ENCODE data around the gene SLC1A4.
A peak's percentile ranks its signal among the peaks of the same experiment; 100 is the strongest.

The SLC1A4 gene

DNA sequence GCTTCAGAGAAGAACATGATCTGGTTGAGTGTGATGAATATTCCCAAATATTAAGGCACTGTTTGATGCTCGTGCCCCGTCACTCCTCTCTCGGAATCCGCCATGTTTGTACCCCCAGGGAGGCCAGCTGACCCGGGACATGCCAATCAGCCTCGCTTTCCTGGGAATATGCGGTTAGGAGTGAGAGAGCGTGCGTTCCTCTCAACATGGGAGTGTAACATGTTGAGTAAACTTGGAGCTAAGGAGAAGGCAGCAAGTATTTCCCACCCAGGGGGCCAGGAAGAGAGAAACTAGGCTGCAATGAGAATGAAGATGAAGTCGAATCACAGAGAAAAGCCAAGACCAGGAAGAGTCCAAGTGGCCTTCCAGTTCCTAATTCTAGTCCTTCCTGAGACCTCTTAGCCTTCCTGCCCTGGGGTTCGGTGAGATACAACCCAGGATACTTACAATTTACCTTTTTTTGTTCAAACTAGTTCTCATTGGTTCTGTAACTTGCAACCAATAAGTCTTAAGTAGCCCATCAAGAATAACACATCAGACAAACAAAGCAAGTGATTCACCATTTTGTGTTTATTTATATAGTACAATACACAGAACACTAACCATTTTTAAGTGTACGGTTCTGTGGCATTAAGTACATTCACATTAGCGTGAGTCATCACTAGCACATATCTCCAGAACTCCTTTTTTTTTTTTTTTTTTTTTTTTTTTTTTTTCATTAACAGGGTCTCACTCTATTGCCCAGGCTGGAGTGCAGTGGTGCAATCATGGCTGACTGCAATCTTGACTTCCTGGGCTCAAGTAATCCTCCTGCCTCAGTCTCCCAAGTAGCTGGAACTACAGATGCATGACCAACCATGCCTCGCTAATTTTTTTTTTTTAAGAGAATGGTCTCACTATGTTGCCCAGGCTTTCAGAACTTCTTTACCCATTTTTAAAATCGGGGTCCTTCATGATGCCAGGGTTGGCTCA, 36.4 kb upstream of the SLC1A4 start:
- Histone ChIP-seq H2AK5ac (ENCODE audit: low read length, severe bottlenecking) (peak overlapping the region; percentile 60), H3K9me3 (ENCODE audit: control insufficient read depth, low read length) (no peaks in the 10 kb centered on the region), H2BK15ac (ENCODE audit: low read depth, poor library complexity, severe bottlenecking) (peak overlapping the region; percentile 60), H2AFZ (ENCODE audit: low read depth, low read length) (no peak overlapping the region), H3K4me3 (ENCODE audit: insufficient read depth in 1 of 2, low read depth in 1 of 2, low read length in 2 of 2) (no peak overlapping the region), H2BK120ac (ENCODE audit: low read depth, low read length) (no peak overlapping the region), H3K4me1 (ENCODE audit: control insufficient read depth, insufficient read depth, low read depth, low read length) (peaks cover 5% of the 10 kb centered on the region), H3K23ac (ENCODE audit: low read length in 2 of 2) (no peak overlapping the region), H3K36me3 (ENCODE audit: control insufficient read depth in 1 of 2, insufficient read depth in 2 of 2, low read depth in 1 of 2, low read length in 2 of 2) (no peaks in the 10 kb centered on the region), H3K4me2 (ENCODE audit: low read length, poor library complexity, severe bottlenecking) (peak overlapping the region; percentile 2), H3K14ac (ENCODE audit: low read length in 2 of 2) (no peak overlapping the region), H3K9ac (ENCODE audit: low read length) (no peak overlapping the region), H4K91ac (ENCODE audit: low read length) (peak overlapping the region; percentile 78), H3K4ac (ENCODE audit: low read depth in 1 of 2, low read length in 2 of 2) (peak overlapping the region; percentile 57 to 85), H3K18ac (ENCODE audit: low read depth in 1 of 2, low read length in 2 of 2) (peak overlapping the region; percentile 71 to 89), H3K79me1 (replicated peaks; ENCODE audit: low read length, poor library complexity, severe bottlenecking) (no peaks in the 10 kb centered on the region), H2BK12ac (ENCODE audit: low read length in 2 of 2) (peak overlapping the region; percentile 87 to 97), H2BK5ac (ENCODE audit: low read depth, low read length, poor library complexity, severe bottlenecking) (no peak overlapping the region), H3K27me3 (ENCODE audit: control insufficient read depth in 1 of 2, insufficient read depth in 1 of 2, low read length in 2 of 2) (no peaks in the 10 kb centered on the region), H4K8ac (ENCODE audit: low read length) (peak overlapping the region; percentile 94), H3K27ac (ENCODE audit: low read length, poor library complexity, severe bottlenecking) (no peak overlapping the region)
- peak; percentile 96 for DNase-seq
- WGBS: 30% methylated on average over 15 of the region's 15 CpGs

DNA sequence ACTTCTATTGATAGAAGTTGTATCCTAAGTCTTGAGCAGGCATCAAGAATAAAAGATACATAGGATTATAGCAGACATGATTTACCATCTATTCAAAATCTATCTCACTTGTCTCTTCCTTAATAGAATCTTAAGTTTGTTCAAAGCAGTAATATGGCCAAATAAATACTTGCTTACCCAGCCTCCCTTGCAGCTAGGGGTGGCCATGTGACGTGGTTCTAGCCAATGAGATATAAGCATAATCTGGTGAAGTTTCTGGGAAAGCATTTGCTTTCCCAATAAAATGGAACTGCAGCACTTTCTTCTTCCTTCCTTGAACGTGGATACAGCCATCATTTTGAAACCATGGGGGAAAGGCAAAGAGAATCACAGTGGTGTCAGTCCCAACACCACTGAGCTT, 33.7 kb upstream of the SLC1A4 start:
- Histone ChIP-seq H3K27ac (ENCODE audit: low read length, poor library complexity, severe bottlenecking) (no peak overlapping the region), H3K9ac (ENCODE audit: low read length) (no peak overlapping the region), H2BK5ac (ENCODE audit: low read depth, low read length, poor library complexity, severe bottlenecking) (no peak overlapping the region), H2BK12ac (ENCODE audit: low read length in 2 of 2) (no peak overlapping the region), H3K4me2 (ENCODE audit: low read length, poor library complexity, severe bottlenecking) (no peak overlapping the region), H2AK5ac (ENCODE audit: low read length, severe bottlenecking) (no peak overlapping the region), H3K18ac (ENCODE audit: low read depth in 1 of 2, low read length in 2 of 2) (no peak overlapping the region), H3K4me3 (ENCODE audit: insufficient read depth in 1 of 2, low read depth in 1 of 2, low read length in 2 of 2) (no peak overlapping the region), H4K8ac (ENCODE audit: low read length) (no peak overlapping the region), H3K4ac (ENCODE audit: low read depth in 1 of 2, low read length in 2 of 2) (no peak overlapping the region), H3K9me3 (ENCODE audit: control insufficient read depth, low read length) (no peaks in the 10 kb centered on the region), H3K4me1 (ENCODE audit: control insufficient read depth, insufficient read depth, low read depth, low read length) (peaks cover 9% of the 10 kb centered on the region), H3K27me3 (ENCODE audit: control insufficient read depth in 1 of 2, insufficient read depth in 1 of 2, low read length in 2 of 2) (no peaks in the 10 kb centered on the region), H3K14ac (ENCODE audit: low read length in 2 of 2) (no peak overlapping the region), H2BK120ac (ENCODE audit: low read depth, low read length) (no peak overlapping the region), H3K36me3 (ENCODE audit: control insufficient read depth in 1 of 2, insufficient read depth in 2 of 2, low read depth in 1 of 2, low read length in 2 of 2) (no peaks in the 10 kb centered on the region), H2BK15ac (ENCODE audit: low read depth, poor library complexity, severe bottlenecking) (no peak overlapping the region), H3K79me1 (replicated peaks; ENCODE audit: low read length, poor library complexity, severe bottlenecking) (no peaks in the 10 kb centered on the region), H2AFZ (ENCODE audit: low read depth, low read length) (no peak overlapping the region), H4K91ac (ENCODE audit: low read length) (no peak overlapping the region), H3K23ac (ENCODE audit: low read length in 2 of 2) (no peak overlapping the region)
- DNase-seq: no peak
- WGBS: 94% methylated on average over 1 of the region's 2 CpGs

DNA sequence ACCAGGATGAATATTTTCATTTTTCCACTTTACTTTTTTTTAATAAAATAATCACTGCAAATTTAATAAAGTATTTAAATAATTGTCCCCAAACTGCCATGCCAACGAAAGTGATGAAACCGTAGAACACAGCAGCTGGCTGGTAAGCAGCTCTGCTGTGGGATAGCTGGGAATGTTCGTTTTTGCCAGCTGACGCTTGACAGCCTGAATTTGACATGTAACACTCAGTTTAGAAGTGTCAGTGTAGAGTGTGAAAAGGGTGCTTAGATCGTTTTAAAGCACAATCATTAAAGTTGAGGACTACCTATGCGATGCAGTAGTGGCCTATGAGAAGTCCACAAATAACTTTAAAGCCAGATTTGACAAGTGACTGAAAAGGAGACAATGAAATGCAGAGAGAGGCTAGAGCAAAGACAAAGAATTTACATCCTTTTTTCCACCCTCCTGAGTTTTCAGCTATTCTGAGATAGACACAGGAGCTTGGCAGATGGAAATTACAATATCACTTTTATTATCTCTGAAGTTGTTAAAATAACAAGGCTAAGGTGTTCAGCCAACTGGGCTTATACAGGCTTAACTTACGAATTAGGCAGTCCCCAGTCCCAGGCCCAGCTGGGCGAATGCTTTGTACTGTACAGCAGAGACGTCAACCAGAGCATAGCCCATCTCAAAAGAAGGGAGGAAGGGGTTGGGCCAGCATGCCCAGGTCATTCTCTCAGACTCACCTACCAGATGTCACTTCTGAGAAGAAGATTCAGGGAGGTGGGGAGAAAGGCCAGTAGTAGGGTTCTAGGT, 31.9 kb upstream of the SLC1A4 start:
- H3K9ac ChIP-seq (ENCODE audit: low read length): no peak overlapping the region
- 89% methylated on average over 9 of the region's 9 CpGs for WGBS
- H2BK15ac ChIP-seq (ENCODE audit: low read depth, poor library complexity, severe bottlenecking): no peak overlapping the region
- H3K4me3 ChIP-seq (ENCODE audit: insufficient read depth in 1 of 2, low read depth in 1 of 2, low read length in 2 of 2): no peak overlapping the region
- no peak overlapping the region for H4K8ac ChIP-seq (ENCODE audit: low read length)
- no peak overlapping the region for H3K4me2 ChIP-seq (ENCODE audit: low read length, poor library complexity, severe bottlenecking)
- no peak for DNase-seq
- no peaks in the 10 kb centered on the region for H3K27me3 ChIP-seq (ENCODE audit: control insufficient read depth in 1 of 2, insufficient read depth in 1 of 2, low read length in 2 of 2)
- no peaks in the 10 kb centered on the region for H3K79me1 ChIP-seq (replicated peaks; ENCODE audit: low read length, poor library complexity, severe bottlenecking)
- H3K14ac ChIP-seq (ENCODE audit: low read length in 2 of 2): no peak overlapping the region
- no peak overlapping the region for H4K91ac ChIP-seq (ENCODE audit: low read length)
- H3K18ac ChIP-seq (ENCODE audit: low read depth in 1 of 2, low read length in 2 of 2): no peak overlapping the region
- H3K23ac ChIP-seq (ENCODE audit: low read length in 2 of 2): no peak overlapping the region
- H2AK5ac ChIP-seq (ENCODE audit: low read length, severe bottlenecking): no peak overlapping the region
- no peak overlapping the region for H2BK120ac ChIP-seq (ENCODE audit: low read depth, low read length)
- H2BK5ac ChIP-seq (ENCODE audit: low read depth, low read length, poor library complexity, severe bottlenecking): no peak overlapping the region
- H3K27ac ChIP-seq (ENCODE audit: low read length, poor library complexity, severe bottlenecking): no peak overlapping the region
- no peak overlapping the region for H3K4ac ChIP-seq (ENCODE audit: low read depth in 1 of 2, low read length in 2 of 2)
- no peaks in the 10 kb centered on the region for H3K9me3 ChIP-seq (ENCODE audit: control insufficient read depth, low read length)
- H3K36me3 ChIP-seq (ENCODE audit: control insufficient read depth in 1 of 2, insufficient read depth in 2 of 2, low read depth in 1 of 2, low read length in 2 of 2): no peaks in the 10 kb centered on the region
- no peak overlapping the region for H2BK12ac ChIP-seq (ENCODE audit: low read length in 2 of 2)
- no peak overlapping the region for H2AFZ ChIP-seq (ENCODE audit: low read depth, low read length)
- peaks cover 7% of the 10 kb centered on the region for H3K4me1 ChIP-seq (ENCODE audit: control insufficient read depth, insufficient read depth, low read depth, low read length)

DNA sequence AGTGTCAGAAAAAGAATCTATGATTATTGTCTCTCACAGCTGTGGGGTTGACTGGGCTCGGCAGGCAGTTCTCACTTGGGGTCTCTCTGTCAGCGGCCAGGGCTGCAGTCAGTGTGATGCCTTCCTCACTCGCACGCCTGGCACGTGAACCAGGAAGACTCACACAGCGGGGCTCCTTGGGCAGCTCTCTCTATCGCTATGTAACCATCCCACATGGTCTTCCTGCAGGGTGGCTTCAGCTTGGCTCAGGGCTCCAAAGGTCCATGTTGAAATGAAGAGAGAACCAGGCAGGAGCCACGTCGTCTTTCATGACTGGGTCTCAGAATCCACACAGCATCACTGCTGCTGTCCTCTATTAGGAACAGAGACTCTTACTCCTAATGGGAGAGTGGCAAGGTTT, 30.6 kb upstream of the SLC1A4 start:
- Histone ChIP-seq H3K79me1 (replicated peaks; ENCODE audit: low read length, poor library complexity, severe bottlenecking) (no peaks in the 10 kb centered on the region), H3K4me3 (ENCODE audit: insufficient read depth in 1 of 2, low read depth in 1 of 2, low read length in 2 of 2) (no peak overlapping the region), H3K18ac (ENCODE audit: low read depth in 1 of 2, low read length in 2 of 2) (no peak overlapping the region), H2BK5ac (ENCODE audit: low read depth, low read length, poor library complexity, severe bottlenecking) (no peak overlapping the region), H3K4me2 (ENCODE audit: low read length, poor library complexity, severe bottlenecking) (no peak overlapping the region), H2BK12ac (ENCODE audit: low read length in 2 of 2) (no peak overlapping the region), H2BK120ac (ENCODE audit: low read depth, low read length) (no peak overlapping the region), H3K4ac (ENCODE audit: low read depth in 1 of 2, low read length in 2 of 2) (peak overlapping the region in 1 of 2 experiments; percentile 15), H2AFZ (ENCODE audit: low read depth, low read length) (no peak overlapping the region), H4K8ac (ENCODE audit: low read length) (no peak overlapping the region), H3K23ac (ENCODE audit: low read length in 2 of 2) (no peak overlapping the region), H4K91ac (ENCODE audit: low read length) (no peak overlapping the region), H3K9me3 (ENCODE audit: control insufficient read depth, low read length) (no peaks in the 10 kb centered on the region), H2AK5ac (ENCODE audit: low read length, severe bottlenecking) (no peak overlapping the region), H3K36me3 (ENCODE audit: control insufficient read depth in 1 of 2, insufficient read depth in 2 of 2, low read depth in 1 of 2, low read length in 2 of 2) (no peaks in the 10 kb centered on the region), H2BK15ac (ENCODE audit: low read depth, poor library complexity, severe bottlenecking) (no peak overlapping the region), H3K14ac (ENCODE audit: low read length in 2 of 2) (no peak overlapping the region), H3K9ac (ENCODE audit: low read length) (no peak overlapping the region), H3K27ac (ENCODE audit: low read length, poor library complexity, severe bottlenecking) (no peak overlapping the region), H3K27me3 (ENCODE audit: control insufficient read depth in 1 of 2, insufficient read depth in 1 of 2, low read length in 2 of 2) (no peaks in the 10 kb centered on the region), H3K4me1 (ENCODE audit: control insufficient read depth, insufficient read depth, low read depth, low read length) (peaks cover 3% of the 10 kb centered on the region)
- DNase-seq: no peak
- 95% methylated on average over 9 of the region's 9 CpGs for WGBS
